NCI-H1436 treated with DMSO at 0.1 percent for 48 hours (cell line): ENCODE results near the gene FGF19.

Source experiments
- DNase-seq: peaks from one replicate; lab custom pipeline; 2025; lab: John Stamatoyannopoulos, UW

The FGF19 gene

GRCh38 chr11:69718147-69718546 is 14.3 kb upstream of the FGF19 start:
- no peak for DNase-seq

- DNase-seq, result no peak
Measured at GRCh38 chr11:69716891-69717747, 13.3 kb upstream of the FGF19 start.

GRCh38 chr11:69716099-69716498 is 12.3 kb upstream of the FGF19 start:
- DNase-seq, result no peak

GRCh38 chr11:69715446-69715845 is 11.6 kb upstream of the FGF19 start:
- no peak for DNase-seq

DNA sequence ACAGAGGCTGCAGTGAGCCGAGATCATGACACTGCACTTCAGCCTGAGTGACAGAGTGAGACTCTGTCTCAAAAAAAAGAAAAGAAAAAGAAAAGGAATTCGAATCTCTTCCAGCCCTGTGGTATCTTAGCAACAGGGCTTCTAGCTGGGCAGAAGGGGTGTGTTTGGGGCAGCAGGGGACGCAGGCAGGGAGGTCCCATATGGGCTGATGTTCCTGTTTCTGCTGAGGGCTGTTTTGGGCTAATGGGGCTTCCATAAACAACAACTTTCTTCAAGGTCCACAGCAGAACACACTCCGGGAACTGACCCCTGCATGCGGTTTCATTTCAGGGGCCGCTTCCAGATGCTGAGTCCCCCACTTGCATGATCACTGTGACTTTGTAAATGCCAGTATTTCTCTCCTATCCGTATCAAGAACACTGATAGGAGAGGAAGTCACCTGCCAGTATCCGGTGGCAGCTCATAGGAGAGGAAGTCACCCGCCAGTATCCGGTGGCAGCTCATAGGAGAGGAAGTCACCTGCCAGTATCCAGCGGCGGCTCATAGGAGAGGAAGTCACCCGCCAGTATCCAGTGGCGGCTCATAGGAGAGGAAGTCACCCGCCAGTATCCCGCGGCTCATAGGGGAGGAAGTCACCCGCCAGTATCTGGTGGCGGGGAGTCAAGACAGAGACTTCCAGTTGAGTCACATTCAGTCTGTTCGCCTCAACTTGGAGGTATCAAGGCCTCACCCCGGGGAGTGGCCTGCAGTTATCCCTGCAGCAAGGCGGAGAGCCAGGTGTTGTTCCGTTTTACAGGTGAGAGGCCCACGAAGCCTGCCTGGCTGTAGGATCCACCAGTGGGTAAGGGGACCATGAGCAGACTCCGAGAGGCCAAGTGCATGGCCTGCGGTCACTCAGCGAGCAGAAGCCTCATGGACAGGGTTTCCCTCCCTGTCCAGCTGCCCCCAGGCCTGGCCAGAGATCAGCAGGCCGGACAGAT is 8.3 kb upstream of the FGF19 start:
- DNase-seq, result no peak

DNA sequence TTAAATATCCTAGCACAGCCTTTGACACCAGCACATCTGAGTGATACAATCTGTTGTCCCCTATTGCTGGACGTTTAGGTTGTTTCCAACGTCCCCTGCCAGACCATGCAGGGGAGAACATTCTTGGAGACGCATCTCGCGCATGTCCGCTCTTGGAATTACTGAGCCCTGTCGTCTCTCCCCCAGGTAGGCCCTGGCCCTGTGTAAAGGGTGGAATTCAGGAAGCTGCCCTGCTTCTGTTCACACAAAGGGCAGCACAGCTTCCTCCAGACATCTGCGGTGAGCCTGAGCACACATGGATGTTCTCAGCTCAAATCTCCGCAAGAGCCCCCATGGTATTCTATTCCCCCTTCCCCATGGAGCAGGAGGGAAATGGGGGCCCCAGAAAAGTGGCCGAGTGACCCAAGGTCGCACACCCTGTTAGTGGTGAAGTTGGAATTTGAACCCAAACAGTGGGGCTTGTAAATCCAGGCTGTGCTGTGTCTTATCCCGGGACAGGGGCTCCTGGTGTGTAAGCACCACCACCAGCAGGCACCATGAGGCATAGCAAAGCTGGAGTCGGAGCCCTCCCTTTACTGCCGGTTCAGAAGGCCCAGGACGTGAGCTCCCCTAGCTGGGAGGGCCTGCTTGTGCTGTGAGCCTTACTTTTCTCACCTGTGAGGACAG is 5.0 kb upstream of the FGF19 start:
- DNase-seq, result no peak

DNA sequence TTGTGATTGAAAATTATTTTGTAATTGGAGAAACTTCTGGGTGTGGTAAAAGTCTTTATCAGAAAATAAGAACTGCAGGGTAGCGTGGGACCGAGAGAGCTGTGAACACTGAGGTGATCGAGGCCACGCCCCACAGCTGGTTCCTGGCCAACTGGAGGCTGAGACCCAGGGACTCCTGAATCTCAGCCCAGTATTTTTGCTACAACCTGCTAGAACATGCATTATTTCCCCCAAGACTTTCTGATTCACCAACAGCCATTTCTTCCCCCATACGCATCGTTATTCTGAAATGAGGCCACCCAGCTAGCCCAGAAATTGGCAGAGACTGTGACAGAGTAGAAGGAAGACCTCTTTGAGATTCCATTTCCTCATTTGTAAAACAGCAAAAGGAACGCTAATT is 3.4 kb upstream of the FGF19 start:
- no peak for DNase-seq

DNA sequence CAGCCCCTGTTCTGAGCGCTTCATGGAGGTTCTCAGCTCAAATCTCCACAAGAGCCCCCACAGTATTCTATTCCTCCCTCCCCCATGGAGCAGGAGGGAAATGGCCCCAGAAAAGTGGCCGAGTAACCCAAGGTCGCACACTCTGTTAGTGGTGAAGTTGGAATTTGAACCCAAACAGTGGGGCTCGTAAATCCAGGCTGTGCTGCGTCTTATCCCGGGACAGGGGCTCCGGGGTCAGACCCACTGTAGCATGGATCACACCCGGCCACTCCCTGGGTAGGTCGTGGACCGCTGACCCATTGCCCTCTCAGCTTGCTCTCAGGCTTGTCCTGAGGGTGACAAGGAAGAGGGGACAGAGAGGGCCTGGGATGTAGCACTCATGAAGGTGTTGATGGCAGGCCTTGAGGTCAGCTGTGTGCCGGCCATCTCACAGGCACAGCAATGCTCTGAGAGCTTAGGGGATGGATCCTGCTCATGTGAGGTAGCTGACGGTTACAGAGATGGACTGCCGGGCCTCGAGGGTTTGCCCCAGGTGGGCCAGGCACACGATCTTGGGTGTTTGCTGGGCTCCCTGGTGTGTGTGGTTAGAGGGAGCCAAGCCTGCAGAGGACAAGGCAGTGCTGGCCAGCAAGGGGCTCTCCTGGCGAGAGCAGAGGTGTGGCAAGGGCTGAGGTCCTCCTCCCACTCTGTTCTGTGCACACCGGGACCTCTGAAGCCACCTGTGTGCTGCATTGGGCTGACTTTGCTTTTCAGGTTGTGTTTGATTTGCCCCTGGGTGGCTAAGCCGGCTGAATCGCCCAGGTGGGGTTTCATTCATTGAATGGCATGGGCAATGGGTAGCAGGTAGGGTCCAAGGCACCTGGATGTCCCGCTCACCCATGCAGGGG is 2.3 kb upstream of the FGF19 start:
- DNase-seq, result no peak

DNA sequence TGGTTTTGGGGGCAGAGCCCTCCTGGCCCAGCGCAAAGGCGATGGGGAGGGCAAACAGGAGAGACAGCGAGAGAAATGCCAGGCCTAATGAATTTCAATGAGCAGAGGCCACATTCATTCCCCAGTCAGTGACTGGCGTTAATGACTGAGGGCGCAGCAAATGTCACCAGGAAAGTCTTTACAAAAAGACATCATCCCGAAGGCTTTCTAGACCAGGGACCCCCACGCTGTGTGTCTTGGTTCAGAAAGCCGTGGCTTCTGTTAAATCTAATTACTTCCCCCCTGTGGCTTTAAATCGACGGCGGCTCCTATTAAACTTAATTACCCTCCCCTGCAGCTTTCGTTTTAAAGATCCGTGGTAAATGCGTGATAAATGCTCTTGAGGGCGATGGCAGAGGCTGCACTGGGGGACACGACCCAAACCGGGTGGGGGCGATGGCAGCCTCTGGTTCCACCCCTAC is 1.6 kb upstream of the FGF19 start:
- DNase-seq, result no peak

- DNase-seq, result no peak
Measured at GRCh38 chr11:69704508-69705253, 859 bp upstream of the FGF19 start.

DNA sequence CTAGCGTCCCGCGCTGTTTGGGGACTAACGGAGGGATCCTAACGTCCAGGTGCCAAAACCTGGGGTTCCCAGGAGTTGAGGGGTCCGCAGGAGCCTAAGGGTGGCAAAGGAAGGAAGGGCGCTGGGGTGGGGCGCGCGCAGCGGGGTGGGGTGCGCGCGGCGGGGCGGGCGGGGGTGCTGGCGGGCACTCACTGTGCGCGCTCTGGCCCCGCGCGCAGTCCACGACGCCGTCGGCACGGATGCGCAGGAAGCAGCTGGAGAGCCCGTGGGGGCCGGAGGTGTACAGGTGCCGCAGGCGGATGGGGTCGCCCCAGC is 412 bp downstream of the FGF19 start:
- no peak for DNase-seq

DNA sequence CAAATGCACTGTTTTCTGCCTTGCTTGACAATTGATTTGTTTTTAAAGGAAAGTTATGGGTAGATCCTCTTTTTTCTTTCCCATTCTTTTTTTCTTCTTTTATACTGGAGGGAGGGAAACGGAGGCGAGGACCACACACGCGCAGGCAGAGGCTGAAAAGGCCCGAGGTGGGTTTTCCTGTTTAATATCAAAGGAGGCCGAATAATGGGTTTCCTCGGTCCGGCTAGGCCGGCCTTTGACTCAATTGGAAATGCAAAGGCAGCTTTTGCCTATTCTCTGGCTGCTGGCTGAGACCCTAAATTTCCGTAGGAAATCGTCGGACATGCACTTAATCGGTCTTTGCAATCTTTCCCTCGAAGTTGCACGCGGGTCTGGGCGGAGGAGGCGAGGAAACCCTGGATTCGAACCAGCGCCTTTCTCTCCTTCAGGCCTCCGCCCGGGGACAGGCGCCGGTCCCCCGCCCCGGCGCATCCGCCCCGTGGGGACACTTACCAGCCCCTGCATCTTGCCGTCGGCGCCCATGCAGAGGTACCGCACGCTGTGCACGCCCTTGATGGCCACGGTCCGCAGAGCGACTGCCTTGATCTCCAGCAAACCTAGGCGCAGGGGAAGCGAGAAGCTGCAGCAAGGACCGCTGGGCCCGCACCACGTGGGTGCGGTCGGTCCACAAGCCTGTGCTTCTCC is 911 bp downstream of the FGF19 start:
- no peak for DNase-seq

GRCh38 chr11:69702239-69702691 is 1.6 kb downstream of the FGF19 start:
- DNase-seq, result no peak

GRCh38 chr11:69700278-69701140 is 3.3 kb downstream of the FGF19 start:
- no peak for DNase-seq

DNA sequence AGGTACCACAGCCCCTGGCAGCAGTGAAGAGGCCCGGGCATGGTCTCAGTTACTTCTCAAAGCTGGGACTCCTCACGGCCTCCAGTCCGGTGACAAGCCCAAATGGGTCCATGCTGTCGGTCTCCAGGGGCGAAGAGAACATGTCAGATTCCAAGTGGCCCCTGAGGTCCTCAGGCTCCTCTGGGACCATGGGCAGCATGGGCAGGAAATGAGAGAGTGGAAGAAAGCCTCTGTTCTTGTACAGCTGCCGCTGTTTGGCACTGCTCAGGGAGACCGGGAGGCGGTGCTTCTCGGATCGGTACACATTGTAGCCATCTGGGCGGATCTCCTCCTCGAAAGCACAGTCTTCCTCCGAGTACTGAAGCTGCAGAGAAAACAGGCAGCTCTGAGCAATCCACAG is 4.6 kb downstream of the FGF19 start:
- no peak for DNase-seq

DNA sequence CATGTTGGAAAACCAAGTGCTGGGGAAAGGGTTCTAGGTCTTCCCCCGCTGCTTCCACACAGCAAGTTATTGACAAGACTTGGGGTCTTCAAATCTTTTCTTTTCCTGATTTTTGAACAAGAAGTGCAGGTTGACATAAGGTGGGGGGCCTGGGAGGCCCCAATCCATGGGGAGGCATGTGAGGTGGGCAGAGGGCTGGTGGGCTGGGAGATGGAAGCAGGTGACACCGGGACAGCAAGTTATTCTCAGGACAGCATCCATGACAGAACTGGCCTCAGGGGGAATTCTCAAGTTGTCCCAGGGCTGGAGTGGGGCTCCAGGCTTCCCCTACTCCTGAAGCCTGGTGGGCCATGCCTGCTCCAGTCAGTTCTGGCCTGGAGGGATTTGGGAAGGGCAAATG is 5.5 kb downstream of the FGF19 start:
- no peak for DNase-seq

- no peak for DNase-seq
Measured at GRCh38 chr11:69697861-69698260, 6.0 kb downstream of the FGF19 start.

GRCh38 chr11:69697469-69697843 is 6.4 kb downstream of the FGF19 start:
- DNase-seq, result no peak
